Muscle layer of duodenum (tissue), 2 donors: ENCODE measurements around the gene SHD.
"Not testable (repeated sequence)": the region's sequence is repeated elsewhere in the genome, so short reads cannot be mapped to it uniquely, and the experiment has no call there.

Source experiments
- H3K27ac ChIP-seq: one replicate; pipeline ENCODE4 v1.7.0; 2013; ENCODE audit warnings: mild to moderate bottlenecking, low read length
- H3K27me3 ChIP-seq: one replicate; pipeline ENCODE4 v1.7.0; 2013; ENCODE audit warnings: low read depth, mild to moderate bottlenecking, control low read depth, low read length
- H3K36me3 ChIP-seq, 2 donors: one replicate each; pipeline ENCODE4 v1.7.0; 2013; ENCODE audit warnings: low read length in 2 of 2, control low read depth in 1 of 2, mild to moderate bottlenecking in 1 of 2; ENCODE audit not compliant: insufficient read depth in 2 of 2, control insufficient read depth in 1 of 2
- H3K4me1 ChIP-seq, 2 donors: one replicate each; pipeline ENCODE4 v1.7.0; 2013; ENCODE audit warnings: low read length in 2 of 2, mild to moderate bottlenecking in 2 of 2, control low read depth in 1 of 2, moderate library complexity in 1 of 2; ENCODE audit not compliant: insufficient read depth in 2 of 2, control insufficient read depth in 1 of 2
- H3K4me3 ChIP-seq, 2 donors: one replicate each; pipeline ENCODE4 v1.7.0; 2013; ENCODE audit warnings: low read length in 2 of 2, low read depth in 1 of 2, mild to moderate bottlenecking in 1 of 2
- H3K9me3 ChIP-seq, 2 donors: one replicate each; pipeline ENCODE4 v1.7.0; 2013; ENCODE audit warnings: low read length in 2 of 2, control low read depth in 1 of 2, mild to moderate bottlenecking in 1 of 2; ENCODE audit not compliant: control insufficient read depth in 1 of 2
- donor health status: healthy.

The SHD gene

DNA sequence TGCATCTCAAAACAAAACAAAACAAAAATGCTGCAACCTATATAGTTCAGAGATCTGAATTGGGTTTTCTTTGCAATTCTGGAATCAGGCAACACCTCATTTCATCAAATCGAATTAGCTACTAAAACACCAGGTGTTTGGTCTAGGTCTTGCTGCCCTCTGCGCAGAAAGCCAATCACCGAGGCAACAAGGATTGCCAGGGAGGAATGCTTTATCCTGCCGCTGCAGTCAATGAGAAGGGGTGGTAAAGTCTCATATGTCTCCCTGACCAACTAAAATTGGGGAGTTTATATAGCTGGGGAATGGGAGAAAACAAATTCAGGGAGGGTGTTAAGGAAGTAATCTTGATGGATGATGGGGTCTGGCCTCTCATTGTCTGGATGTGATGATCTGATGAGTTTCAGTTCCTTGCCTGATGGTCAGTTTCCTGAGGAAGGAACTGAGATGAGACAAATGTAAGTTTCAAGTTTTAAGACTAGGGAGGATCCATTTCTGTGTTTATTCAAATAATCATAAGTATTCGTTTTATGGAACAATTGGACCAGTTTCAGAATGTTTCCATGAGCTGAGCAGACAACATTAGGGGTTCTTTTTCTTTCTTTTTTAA lies 37.1 kb upstream of the SHD start:
- peaks cover 0 to under 1% of the 10 kb centered on the region in 2 donors for H3K36me3 ChIP-seq
- H3K4me1 ChIP-seq: peaks cover 0 to 5% of the 10 kb centered on the region in 2 donors
- H3K9me3 ChIP-seq: no peaks in the 10 kb centered on the region
- no peaks in the 10 kb centered on the region for H3K27me3 ChIP-seq
- no peak overlapping the region for H3K27ac ChIP-seq
- H3K4me3 ChIP-seq: no peak overlapping the region

DNA sequence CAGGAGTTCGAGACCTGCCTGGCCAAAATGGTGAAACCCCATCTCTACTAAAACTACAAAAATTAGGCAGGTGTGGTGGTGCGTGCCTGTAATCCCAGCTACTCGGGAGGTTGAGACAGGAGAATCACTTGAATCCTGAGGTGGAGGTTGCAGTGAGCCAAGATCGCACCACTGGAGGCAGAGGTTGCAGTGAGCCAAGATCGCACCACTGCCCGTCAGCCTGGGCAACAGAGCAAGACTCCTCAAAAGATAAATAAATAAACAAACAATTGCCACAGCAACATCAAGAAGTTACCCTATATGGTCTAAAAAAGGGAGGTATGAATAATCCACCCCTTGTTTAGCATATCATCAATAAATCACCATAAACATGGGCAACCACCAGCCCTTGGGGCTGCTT lies 33.1 kb upstream of the SHD start:
- H3K4me3 ChIP-seq: peak overlapping the region in 1 of 2 donors; percentile 68
- H3K27me3 ChIP-seq, H3K9me3 ChIP-seq, H3K27ac ChIP-seq, H3K4me1 ChIP-seq: not testable (repeated sequence)
- H3K36me3 ChIP-seq: peaks cover 14 to 23% of the 10 kb centered on the region in 2 donors

DNA sequence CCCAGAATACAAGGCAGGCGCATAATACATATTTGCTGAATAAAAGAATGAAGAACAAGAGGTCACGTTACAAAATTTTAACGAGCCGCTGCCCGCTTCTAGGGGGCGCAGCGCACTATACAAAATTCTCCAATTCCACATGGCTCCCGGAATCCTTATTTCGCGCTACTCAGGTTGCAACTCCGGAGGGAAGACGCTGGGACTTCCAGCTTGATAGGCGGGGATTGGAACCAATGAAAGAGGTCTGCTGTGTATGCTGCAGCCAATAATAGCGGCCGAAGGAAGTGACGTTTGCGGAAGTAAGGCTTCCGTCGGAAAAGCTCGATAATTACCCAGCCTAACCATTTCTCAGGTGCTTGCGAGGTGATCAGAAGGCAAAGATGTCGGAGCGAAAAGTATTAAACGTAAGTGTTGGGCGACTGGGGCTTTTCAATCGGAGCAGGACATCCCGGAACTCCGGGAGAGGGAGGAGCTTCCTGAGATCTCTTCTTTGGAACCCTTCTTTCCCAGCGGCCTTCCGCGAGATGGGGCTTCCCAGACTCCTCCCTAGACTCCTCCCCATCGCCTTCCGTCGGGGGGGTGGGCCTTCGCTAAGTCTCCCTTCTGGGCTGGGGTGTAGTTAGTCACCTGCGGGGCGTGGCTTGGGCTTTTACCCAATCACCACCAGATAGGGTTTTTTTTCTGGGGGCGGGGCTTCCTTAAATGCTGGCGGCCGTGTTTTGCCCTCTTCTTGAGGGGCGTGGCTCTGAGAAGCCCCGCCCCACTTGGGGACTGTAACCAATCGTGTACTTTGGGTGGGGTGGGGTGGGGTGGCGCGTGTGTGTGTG lies 32.1 kb upstream of the SHD start, which contains the start of gene YJU2:
Gene YJU2 (plus strand): TSS at position 314 of the 827 bp plus-strand sequence. CDS start 67 bp downstream, at position 381.
- Histone ChIP-seq H3K4me1 (peaks cover 0 to 9% of the 10 kb centered on the region in 2 donors), H3K36me3 (peaks cover 24 to 34% of the 10 kb centered on the region in 2 donors), H3K9me3 (no peaks in the 10 kb centered on the region), H3K4me3 (peak within 1 kb of the TSS; percentile 68 to 93), H3K27me3 (no peaks in the 10 kb centered on the region), H3K27ac (peak within 1 kb of the TSS; percentile 99)

DNA sequence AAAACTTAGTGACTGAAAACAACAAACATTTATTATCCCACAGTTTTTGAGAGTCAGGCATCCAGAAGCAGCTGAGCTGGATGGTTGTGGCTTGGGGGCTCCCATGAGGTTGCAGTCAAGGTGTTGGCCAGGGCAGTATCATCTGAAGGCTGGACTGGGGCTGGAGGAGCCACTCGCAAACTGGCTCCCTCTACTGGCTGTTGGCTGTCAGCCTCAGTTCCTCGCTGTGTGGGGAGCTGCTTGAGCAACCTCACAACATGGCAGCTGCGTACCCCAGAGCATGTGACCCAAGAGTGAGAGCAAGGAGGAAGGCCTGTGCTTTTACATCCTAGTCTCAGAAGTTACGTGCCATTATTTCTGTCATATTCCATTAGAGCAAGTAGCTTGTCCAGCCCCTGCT lies 22.5 kb upstream of the SHD start:
- no peak overlapping the region for H3K4me3 ChIP-seq
- H3K27me3 ChIP-seq: no peaks in the 10 kb centered on the region
- peaks cover 25 to 85% of the 10 kb centered on the region in 2 donors for H3K36me3 ChIP-seq
- H3K9me3 ChIP-seq: peaks cover 5 to 10% of the 10 kb centered on the region in 2 donors
- H3K4me1 ChIP-seq: no peaks in the 10 kb centered on the region
- no peak overlapping the region for H3K27ac ChIP-seq

DNA sequence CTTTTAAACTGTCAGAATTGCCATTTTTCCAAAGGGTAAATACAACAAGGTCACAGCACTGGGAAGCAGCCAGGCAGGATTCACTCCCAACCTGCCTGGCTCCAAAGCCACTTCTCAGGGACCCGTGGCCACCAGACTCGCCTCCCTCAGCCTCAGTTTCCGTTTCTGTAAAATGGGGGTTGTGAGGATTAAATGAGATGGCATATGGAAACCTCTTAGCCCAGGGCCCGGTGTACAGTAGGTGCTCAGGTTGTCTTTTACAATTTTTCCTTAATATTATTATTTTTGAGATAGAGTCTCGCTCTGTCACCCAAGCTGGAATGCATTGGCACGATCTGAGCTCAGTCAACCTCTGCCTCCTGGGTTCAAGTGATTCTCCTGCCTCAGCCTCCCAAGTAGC lies 22.0 kb upstream of the SHD start:
- peaks cover 5 to 10% of the 10 kb centered on the region in 2 donors for H3K9me3 ChIP-seq
- H3K27ac ChIP-seq: no peak overlapping the region
- H3K4me1 ChIP-seq: no peaks in the 10 kb centered on the region
- peaks cover 21 to 85% of the 10 kb centered on the region in 2 donors for H3K36me3 ChIP-seq
- H3K27me3 ChIP-seq: no peaks in the 10 kb centered on the region
- no peak overlapping the region for H3K4me3 ChIP-seq

DNA sequence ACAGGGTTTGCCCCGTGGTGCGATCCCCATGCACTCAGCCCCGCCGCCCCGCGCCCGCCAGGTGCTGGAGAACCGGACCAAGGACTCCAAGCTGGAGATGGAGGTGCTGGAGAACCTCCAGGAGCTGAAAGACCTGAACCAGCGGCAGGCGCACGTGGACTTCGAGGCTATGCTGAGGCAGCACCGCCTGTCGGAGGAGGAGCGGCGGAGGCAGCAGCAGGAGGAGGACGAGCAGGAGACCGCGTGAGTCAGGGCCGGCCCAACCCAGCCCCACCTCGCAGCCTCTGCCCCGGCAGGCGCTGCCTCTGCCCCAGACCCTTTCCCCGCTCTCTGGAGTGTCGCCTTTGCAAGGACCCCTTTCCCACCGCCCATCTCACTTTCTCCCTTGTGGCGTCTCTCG lies 20.9 kb upstream of the SHD start:
- Histone ChIP-seq H3K27ac (no peak overlapping the region), H3K4me3 (no peak overlapping the region), H3K36me3 (peaks cover 16 to 89% of the 10 kb centered on the region in 2 donors), H3K27me3 (no peaks in the 10 kb centered on the region), H3K4me1 (no peaks in the 10 kb centered on the region), H3K9me3 (peaks cover 5 to 10% of the 10 kb centered on the region in 2 donors)

DNA sequence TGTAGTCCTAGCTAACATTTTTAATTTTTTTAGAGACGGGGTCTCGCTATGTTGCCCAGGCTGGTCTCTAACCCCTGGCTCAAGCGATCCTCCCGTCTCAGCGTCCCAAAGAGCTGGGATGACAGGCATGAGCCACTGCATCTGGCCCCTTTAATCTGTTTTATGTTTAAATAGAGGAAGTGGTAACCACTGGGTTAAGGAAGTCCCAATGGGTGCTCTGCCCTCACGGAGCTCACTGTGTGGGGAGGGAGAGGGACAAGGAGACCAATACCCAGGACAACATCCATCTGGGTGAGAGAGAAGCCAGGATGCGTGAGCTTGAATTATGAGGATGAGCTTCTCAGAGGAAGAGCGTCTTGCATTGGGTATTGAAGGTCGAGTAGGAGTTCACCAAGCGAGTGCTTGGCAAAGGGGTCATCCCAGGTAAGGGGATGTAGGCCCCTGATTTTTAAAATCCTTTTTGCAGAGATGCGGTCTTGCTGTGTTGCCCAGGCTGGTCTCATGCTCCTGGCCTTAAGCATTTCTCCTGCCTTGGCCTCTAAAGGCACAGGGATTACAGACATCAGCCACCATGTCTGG lies 18.4 kb upstream of the SHD start:
- Histone ChIP-seq H3K9me3 (peaks cover 5 to 7% of the 10 kb centered on the region in 2 donors), H3K4me1 (no peaks in the 10 kb centered on the region), H3K27me3 (no peaks in the 10 kb centered on the region), H3K27ac (no peak overlapping the region), H3K4me3 (no peak overlapping the region), H3K36me3 (peaks cover 10 to 83% of the 10 kb centered on the region in 2 donors)

DNA sequence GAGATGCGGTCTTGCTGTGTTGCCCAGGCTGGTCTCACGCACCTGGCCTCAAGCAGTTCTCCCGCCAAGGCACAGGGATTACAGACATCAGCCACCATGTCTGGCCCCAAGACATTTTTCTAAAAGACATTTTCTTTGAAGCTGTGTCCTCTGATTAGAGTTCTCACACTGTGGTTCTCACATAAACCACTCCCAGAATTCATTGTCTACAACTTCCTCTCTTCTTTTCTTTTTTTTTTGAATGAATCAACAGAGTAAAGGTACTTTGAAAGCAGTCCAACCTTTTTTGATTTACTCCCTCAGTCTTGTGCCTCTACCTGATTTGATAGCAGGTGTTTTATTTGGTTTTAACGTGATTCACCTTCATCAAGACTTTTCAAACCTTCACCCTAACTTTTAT lies 14.3 kb upstream of the SHD start:
- H3K27ac ChIP-seq: no peak overlapping the region
- peaks cover 15 to 76% of the 10 kb centered on the region in 2 donors for H3K36me3 ChIP-seq

DNA sequence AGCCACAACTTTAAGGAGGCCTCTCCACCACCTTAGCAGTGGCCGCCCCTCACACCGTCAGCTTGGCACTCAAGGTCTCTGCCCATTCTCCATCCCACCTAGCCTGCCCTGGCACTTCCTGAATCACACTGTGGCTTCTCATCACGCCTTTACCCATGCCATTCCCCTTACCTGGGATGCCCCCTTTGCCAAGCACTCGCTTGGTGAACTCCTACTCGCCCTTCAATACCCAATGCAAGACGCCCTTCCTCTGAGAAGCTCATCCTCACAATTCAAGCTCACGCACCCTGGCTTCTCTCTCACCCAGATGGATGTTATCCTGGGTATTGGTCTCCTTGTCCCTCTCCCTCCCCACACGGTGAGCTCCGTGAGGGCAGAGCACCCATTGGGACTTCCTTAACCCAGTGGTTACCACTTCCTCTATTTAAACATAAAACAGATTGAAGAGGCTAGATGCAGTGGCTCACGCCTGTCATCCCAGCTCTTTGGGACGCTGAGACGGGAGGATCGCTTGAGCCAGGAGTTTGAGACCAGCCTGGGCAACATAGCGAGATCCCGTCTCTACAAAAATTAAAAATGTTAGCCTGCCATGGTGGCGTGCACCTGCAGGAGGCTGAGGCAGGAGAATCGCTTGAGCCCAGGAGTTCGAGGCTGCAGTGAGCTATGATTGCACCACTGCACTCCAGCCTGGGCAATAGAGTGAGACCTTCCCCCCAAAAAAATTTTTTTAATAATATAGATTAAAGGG lies 12.6 kb upstream of the SHD start:
- no peaks in the 10 kb centered on the region for H3K4me1 ChIP-seq
- peaks cover 15 to 61% of the 10 kb centered on the region in 2 donors for H3K36me3 ChIP-seq
- no peak overlapping the region for H3K4me3 ChIP-seq
- H3K27ac ChIP-seq: no peak overlapping the region
- no peaks in the 10 kb centered on the region for H3K9me3 ChIP-seq
- no peaks in the 10 kb centered on the region for H3K27me3 ChIP-seq

More for the DNA sequence above, 14.3 kb upstream of the SHD start:
- no peaks in the 10 kb centered on the region for H3K9me3 ChIP-seq
- no peak overlapping the region for H3K4me3 ChIP-seq
- no peaks in the 10 kb centered on the region for H3K27me3 ChIP-seq
- H3K4me1 ChIP-seq: no peaks in the 10 kb centered on the region

DNA sequence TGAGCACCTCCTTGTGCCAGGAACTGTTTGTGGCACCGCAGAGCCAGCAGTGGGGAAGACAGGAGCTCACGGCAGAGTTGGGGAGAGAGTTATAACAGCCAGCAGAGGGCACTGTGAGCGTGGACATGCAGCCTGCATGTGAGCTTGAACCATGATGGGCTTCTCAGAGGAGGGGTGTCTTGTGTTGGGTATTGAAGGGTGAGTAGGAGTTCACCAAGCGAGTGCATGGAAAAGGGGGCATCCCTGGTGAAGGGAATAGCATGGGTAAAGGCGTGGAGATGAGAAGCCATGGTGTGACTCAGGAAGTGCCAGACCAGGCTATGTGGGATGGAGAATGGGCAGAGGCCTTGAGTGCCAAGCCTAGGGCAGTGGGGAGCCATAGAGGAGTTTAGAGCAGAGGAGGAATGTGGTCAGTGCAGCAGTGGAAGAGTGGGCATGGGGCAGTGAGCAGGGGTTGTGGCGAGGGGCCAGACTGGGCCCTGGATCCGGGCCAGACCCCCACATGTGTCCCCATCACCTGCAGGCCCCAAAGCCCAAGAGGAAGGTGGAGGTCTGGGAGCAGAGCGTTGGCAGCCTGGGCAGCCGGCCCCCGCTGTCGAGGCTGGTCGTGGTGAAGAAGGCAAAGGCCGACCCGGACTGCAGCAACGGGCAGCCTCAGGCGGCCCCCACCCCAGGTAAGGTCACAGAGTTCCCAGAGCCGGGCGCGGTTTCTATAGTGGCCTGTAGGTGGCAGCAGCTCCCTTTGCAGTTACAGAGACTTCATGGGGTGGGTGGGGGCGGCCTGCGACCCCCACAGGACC lies 11.8 kb upstream of the SHD start:
- Histone ChIP-seq H3K27me3 (no peaks in the 10 kb centered on the region), H3K4me3 (no peak overlapping the region), H3K36me3 (peaks cover 15 to 56% of the 10 kb centered on the region in 2 donors), H3K9me3 (peaks cover 0 to 6% of the 10 kb centered on the region in 2 donors), H3K27ac (no peak overlapping the region), H3K4me1 (no peaks in the 10 kb centered on the region)
